ENCODE measurements around the gene PICALM.
"Not testable (repeated sequence)": the region's sequence is repeated elsewhere in the genome, so short reads cannot be mapped to it uniquely, and the experiment has no call there.

The PICALM gene

GRCh38 chr11:86068951-86069407 lies at the start of gene PICALM:
TSS of gene PICALM (minus strand) at chr11:86069084. CDS start at chr11:86068780, 304 bp downstream.
- DNase-seq = peak; percentile 98

GRCh38 chr11:86118253-86118652 lies 49.4 kb upstream of the PICALM start:
- DNase-seq = no peak

GRCh38 chr11:86117712-86118063 lies 48.8 kb upstream of the PICALM start:
- DNase-seq = no peak

GRCh38 chr11:86117001-86117711 lies 48.3 kb upstream of the PICALM start:
- no peak for DNase-seq

GRCh38 chr11:86116386-86116726 lies 47.5 kb upstream of the PICALM start:
- DNase-seq = peak; percentile 48

- no peak for DNase-seq
These were observed 46.9 kb upstream of the PICALM start for GRCh38 chr11:86115542-86116385.

- no peak for DNase-seq
These were observed 40.2 kb upstream of the PICALM start for GRCh38 chr11:86108890-86109638.

GRCh38 chr11:86108191-86108590 lies 39.3 kb upstream of the PICALM start:
- no peak for DNase-seq

GRCh38 chr11:86106916-86107315 lies 38.0 kb upstream of the PICALM start:
- no peak for DNase-seq

GRCh38 chr11:86106031-86106430 lies 37.1 kb upstream of the PICALM start:
- not testable (repeated sequence) for DNase-seq

GRCh38 chr11:86105601-86106000 lies 36.7 kb upstream of the PICALM start:
- not testable (repeated sequence) for DNase-seq

GRCh38 chr11:86103808-86104207 lies 34.9 kb upstream of the PICALM start:
- no peak for DNase-seq

- no peak for DNase-seq
These were observed 33.1 kb upstream of the PICALM start for GRCh38 chr11:86101941-86102407.

- DNase-seq = no peak
These were observed 32.6 kb upstream of the PICALM start for GRCh38 chr11:86101493-86101892.

GRCh38 chr11:86099874-86100273 lies 31.0 kb upstream of the PICALM start:
- no peak for DNase-seq

GRCh38 chr11:86097980-86098379 lies 29.1 kb upstream of the PICALM start:
- DNase-seq = no peak

- DNase-seq = no peak
These were observed 22.7 kb upstream of the PICALM start for GRCh38 chr11:86091566-86091965.

- DNase-seq = no peak
These were observed 22.2 kb upstream of the PICALM start for GRCh38 chr11:86091086-86091485.

GRCh38 chr11:86089659-86090058 lies 20.8 kb upstream of the PICALM start:
- no peak for DNase-seq

- not testable (repeated sequence) for DNase-seq
These were observed 18.8 kb upstream of the PICALM start for GRCh38 chr11:86087688-86088087.

- no peak for DNase-seq
These were observed 18.4 kb upstream of the PICALM start for GRCh38 chr11:86087256-86087655.

GRCh38 chr11:86081455-86081854 lies 12.6 kb upstream of the PICALM start:
- no peak for DNase-seq

- DNase-seq = no peak
These were observed 10.5 kb upstream of the PICALM start for GRCh38 chr11:86079421-86079820.
